IPS-11a (cell line): ENCODE measurements around the gene MGAT3.
A peak's percentile ranks its signal among the peaks of the same experiment; 100 is the strongest.

Source experiments
- H3K4me3 ChIP-seq: one replicate; pipeline ENCODE4 v1.5.1; 2013; ENCODE audit warnings: low read depth, low read length, control low read depth

The MGAT3 gene

GRCh38 chr22:39449708-39450107, 7.1 kb upstream of the MGAT3 start:
- H3K4me3 ChIP-seq: no peak overlapping the region

GRCh38 chr22:39450258-39450955, 6.4 kb upstream of the MGAT3 start:
- H3K4me3 ChIP-seq: no peak overlapping the region

- no peak overlapping the region for H3K4me3 ChIP-seq
These were observed 4.1 kb upstream of the MGAT3 start for GRCh38 chr22:39452740-39453040.

GRCh38 chr22:39453765-39454378, 2.9 kb upstream of the MGAT3 start:
- no peak overlapping the region for H3K4me3 ChIP-seq

GRCh38 chr22:39454385-39454871, 2.4 kb upstream of the MGAT3 start:
- H3K4me3 ChIP-seq: no peak overlapping the region

GRCh38 chr22:39457198-39457555, 365 bp downstream of the MGAT3 start:
- H3K4me3 ChIP-seq: peak overlapping the region; percentile 33

GRCh38 chr22:39457556-39458443, 988 bp downstream of the MGAT3 start:
- H3K4me3 ChIP-seq: peak overlapping the region; percentile 41

- H3K4me3 ChIP-seq: no peak overlapping the region
These were observed 1.8 kb downstream of the MGAT3 start for GRCh38 chr22:39458444-39459083.

- H3K4me3 ChIP-seq: no peak overlapping the region
These were observed 2.9 kb downstream of the MGAT3 start for GRCh38 chr22:39459681-39460080.

- no peak overlapping the region for H3K4me3 ChIP-seq
These were observed 5.8 kb downstream of the MGAT3 start for GRCh38 chr22:39462443-39463221.

- H3K4me3 ChIP-seq: no peak overlapping the region
These were observed 6.5 kb downstream of the MGAT3 start for GRCh38 chr22:39463277-39463676.

GRCh38 chr22:39463931-39464390, 7.1 kb downstream of the MGAT3 start:
- H3K4me3 ChIP-seq: no peak overlapping the region

- H3K4me3 ChIP-seq: no peak overlapping the region
These were observed 9.6 kb downstream of the MGAT3 start for GRCh38 chr22:39466228-39467006.

- H3K4me3 ChIP-seq: no peak overlapping the region
These were observed 10.6 kb downstream of the MGAT3 start for GRCh38 chr22:39467390-39467895.

- H3K4me3 ChIP-seq: no peak overlapping the region
These were observed 11.9 kb downstream of the MGAT3 start for GRCh38 chr22:39468487-39469325.

GRCh38 chr22:39469326-39469680, 12.5 kb downstream of the MGAT3 start:
- no peak overlapping the region for H3K4me3 ChIP-seq

GRCh38 chr22:39469681-39470450, 13.1 kb downstream of the MGAT3 start:
- no peak overlapping the region for H3K4me3 ChIP-seq
